Stimulated activated naive CD4-positive, alpha-beta T cell (primary cell): ENCODE results near the gene APOBEC3F.
"Not testable (repeated sequence)": the region's sequence is repeated elsewhere in the genome, so short reads cannot be mapped to it uniquely, and the experiment has no call there.

ENCODE experiments used
- DNase-seq, 6 experiments: peaks; one replicate each; lab custom pipeline; 2025; lab: John Stamatoyannopoulos, UW

Gene APOBEC3F

DNA sequence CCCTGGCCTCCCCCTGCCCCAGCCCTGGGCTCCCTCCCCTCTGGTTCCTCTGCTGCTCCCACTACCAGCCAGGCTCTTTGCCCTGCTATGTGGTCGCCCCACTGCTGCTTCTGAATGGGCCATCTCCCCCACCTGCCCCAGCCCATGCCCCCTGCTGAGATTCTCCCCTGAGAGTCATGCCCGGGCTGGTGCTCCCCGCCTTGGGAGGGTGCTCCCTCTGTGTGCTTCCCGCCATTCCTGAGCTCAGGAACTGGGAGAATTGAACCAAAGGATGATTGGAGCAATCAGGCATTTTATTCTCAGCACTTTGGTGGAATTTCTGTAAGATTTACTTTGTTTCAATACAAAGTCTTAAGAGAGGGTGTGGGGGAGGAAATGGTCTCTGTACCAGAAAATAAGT lies 12.9 kb upstream of the APOBEC3F start:
- DNase-seq, result no peak

DNA sequence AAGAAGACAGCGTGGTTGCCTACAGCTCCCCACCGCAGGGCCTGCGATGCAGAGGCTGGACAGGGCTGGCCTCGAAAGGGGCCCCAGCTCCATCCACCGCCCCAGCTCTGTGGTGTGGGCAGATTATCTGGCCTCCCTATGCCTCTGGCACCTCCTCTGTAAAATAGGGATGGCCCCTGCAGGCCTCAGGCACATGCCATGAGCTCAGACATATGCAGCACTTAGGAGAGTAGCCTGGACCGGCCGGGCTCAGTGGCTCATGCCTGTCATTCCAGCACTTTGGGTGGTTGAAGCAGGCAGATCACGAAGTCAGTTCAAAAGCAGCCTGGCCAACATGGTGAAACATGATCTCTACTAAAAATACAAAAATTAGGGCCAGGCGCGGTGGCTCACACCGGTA lies 12.4 kb upstream of the APOBEC3F start:
- DNase-seq, result no peak

DNA sequence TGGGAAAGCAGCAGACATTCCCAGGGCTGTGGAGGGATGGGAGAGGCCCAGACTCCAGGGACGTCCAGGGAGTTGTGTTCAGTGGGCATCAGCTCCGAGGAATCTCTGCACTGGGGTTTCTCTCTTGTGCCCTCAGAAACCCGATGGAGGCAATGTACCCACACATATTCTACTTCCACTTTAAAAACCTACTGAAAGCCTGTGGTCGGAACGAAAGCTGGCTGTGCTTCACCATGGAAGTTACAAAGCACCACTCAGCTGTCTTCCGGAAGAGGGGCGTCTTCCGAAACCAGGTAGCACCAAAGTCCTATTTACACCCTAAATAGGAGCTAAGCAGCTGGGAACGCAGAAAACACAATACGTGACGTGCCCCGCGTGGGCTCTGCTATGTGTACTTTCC lies 11.4 kb upstream of the APOBEC3F start:
- DNase-seq, result no peak

DNA sequence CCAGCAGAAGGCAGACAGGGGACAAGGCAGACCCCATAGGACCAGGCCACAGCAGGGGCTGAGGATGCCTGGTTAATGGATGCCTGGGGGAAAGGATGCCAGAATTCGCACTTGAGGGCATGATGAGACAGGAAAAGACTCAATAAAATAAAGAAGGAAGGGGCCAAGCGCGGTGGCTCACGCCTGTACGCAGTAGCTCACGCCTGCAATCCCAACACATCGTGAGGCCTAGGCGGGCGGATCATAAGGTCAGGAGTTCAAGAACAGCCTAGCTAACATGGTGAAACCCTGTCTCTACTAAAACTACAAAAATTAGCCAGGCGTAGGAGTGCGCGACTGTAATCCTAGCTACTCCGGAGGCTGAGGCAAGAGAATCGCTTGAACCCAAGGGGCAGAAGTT lies 10.0 kb upstream of the APOBEC3F start:
- DNase-seq, result no peak

DNA sequence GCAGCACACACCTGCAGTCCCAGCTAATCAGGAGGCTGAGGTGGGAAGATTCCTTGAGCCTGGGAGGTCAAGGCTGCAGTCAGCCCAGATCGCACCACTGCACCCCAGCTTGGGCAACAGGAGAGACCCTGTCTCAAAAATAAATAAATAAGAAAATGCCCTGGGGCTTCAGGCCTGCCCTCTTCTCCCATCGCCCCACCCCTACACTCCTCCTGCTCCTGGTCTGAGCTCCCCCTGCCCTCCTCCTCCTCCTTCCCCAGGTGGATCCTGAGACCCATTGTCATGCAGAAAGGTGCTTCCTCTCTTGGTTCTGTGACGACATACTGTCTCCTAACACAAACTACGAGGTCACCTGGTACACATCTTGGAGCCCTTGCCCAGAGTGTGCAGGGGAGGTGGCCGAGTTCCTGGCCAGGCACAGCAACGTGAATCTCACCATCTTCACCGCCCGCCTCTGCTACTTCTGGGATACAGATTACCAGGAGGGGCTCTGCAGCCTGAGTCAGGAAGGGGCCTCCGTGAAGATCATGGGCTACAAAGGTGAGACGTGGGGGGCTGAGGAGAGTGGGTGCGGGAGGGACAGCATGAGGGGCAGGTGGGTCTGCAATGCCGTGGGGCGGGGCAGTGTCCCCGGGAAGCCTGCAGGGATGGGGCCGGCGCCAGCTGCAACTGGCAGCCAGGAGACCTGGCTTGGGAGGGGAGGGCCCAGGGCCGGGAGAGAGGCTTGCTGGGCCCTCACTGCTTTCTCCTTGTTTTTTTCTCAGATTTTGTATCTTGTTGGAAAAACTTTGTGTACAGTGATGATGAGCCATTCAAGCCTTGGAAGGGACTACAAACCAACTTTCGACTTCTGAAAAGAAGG lies 9.0 kb upstream of the APOBEC3F start:
- DNase-seq, result not testable (repeated sequence)

DNA sequence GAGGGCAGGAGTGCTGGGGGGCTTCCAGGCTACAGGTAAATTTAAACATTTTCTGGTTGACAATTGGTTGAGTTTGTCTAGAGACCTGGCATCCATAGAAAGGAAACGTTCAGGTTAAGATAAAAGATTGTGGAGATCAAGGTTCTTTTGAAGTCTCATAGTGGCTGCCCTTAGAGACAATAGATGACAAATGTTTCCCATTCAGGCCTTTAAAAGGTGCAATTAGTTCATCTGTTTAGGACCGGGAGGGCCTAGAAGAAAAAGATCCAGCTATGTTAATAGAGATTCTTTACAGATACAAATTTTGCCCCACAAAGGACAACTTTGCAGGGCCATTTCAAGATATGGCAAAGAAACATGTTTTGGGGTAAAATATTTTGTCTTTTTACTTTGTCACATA lies 3.6 kb upstream of the APOBEC3F start:
- peak in 1 of 6 experiments; percentile 14 for DNase-seq

DNA sequence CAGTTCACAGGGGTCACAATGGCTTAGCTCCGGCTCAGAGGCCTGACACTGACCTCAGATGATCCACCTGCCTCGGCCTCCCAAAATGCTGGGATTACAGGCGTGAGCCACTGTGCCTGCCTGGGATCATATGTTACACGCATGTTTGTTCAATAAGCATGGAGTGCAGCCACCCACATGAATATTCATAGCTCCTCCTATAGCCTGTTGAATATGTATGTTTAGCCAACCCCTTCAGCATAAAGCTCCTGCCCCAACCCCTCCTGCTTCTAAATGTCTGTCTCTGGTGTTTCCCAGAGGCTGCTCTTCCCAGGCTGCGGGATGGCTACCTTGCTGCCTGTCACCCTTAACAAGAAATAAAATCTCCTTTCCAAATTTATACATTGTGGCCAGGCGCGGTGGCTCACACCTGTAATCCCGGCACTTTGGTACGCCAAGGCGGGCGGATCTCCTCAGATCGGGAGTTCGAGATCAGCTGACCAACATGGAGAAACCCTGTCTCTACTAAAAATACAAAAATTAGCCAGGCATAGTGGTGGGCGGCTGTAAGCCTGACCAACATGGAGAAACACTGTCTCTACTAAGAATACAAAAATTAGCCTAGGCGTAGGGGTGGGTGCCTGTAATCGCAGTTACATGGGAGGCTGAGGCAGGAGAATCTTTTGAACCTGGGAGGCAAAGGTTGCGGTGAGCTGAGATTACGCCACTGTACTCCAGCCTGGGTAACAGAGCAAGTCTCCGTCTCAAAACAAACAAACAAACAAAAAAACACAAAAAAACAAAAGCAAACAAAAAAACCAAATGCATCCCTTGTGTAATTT lies 1.1 kb upstream of the APOBEC3F start:
- DNase-seq, result no peak

DNA sequence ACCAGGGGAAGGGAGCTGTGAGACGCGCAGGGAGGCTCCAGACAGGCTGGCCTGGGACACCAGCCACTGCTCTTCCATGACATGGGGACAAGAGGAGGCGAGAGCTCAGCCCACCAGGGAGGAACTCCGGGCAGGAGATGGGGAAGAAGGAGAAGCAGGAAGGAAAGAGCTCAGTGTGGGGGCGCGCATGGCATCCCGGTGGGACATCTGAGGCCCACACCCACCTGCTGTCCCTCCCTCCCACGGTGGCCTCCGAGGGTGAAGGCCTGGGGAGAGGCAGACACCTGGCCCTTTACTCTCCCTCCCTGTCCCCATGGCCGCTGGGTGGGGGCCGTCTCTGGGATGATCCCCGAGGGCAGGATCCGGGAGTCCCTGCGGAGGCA lies 518 bp upstream of the APOBEC3F start:
- not testable (repeated sequence) for DNase-seq

DNA sequence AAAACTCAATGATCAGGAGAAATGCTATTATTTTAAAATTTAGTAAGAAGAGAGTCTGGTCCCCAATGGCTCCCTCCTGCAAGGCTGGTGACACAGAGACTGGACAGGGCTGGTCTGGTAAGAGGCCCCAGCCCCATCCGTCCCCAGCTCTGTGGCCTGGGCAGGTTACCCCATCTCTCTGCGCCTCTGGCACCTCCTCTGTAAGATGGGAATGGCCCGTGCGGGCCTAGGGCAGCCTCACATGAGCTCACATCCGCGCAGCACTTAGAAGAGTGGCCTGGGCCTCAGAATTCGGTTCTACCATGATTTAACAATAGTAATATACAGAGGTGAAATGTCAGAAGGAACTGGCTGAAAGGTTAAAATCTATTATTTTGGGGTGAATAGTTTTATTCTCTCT lies 1.2 kb downstream of the APOBEC3F start:
- no peak for DNase-seq

DNA sequence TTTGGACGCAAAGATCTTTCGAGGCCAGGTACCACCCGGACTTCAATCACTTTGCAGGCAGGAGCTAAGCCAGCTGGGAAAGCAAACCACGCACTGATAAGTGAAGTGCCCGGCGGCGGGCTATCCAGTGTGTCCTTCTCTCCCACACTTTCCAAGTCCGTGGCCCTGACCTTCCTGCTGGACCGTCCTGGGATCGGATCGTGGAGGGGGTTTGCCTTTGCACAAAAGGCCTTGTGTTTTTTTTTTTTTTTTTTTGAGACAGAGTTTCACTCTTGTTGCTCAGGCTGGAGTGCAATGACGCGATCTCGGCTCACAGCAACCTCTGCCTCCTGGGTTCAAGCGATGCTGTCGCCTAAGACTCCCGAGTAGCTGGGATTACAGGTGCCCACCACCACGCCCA lies 2.4 kb downstream of the APOBEC3F start:
- not testable (repeated sequence) for DNase-seq

DNA sequence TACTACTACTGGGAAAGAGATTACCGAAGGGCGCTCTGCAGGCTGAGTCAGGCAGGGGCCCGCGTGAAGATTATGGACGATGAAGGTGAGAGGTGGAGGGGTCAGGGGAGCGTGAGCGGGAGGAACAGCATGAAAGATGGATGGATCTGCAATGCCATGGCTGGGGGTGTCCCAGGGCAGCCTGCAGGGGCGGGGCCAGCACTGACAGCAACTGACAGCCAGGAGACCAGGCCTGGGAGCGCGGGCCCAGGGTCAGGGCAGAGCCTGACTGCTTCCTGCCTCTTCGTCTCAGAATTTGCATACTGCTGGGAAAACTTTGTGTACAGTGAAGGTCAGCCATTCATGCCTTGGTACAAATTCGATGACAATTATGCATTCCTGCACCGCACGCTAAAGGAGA lies 4.5 kb downstream of the APOBEC3F start:
- DNase-seq, result not testable (repeated sequence)

DNA sequence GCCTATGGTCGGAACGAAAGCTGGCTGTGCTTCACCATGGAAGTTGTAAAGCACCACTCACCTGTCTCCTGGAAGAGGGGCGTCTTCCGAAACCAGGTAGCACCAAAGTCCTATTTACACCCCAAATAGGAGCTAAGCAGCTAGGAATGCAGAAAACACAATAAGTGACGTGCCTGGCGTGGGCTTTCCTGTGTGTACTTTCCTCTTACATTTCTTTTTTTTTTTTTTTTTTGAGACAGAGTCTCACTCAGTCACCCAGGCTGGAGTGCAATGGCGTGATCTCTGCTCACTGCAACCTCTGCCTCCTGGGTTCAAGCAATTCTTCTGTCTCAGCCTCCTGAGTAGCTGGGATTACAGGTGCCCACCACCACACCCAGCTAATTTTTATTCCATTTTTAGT lies 8.8 kb downstream of the APOBEC3F start:
- not testable (repeated sequence) for DNase-seq

DNA sequence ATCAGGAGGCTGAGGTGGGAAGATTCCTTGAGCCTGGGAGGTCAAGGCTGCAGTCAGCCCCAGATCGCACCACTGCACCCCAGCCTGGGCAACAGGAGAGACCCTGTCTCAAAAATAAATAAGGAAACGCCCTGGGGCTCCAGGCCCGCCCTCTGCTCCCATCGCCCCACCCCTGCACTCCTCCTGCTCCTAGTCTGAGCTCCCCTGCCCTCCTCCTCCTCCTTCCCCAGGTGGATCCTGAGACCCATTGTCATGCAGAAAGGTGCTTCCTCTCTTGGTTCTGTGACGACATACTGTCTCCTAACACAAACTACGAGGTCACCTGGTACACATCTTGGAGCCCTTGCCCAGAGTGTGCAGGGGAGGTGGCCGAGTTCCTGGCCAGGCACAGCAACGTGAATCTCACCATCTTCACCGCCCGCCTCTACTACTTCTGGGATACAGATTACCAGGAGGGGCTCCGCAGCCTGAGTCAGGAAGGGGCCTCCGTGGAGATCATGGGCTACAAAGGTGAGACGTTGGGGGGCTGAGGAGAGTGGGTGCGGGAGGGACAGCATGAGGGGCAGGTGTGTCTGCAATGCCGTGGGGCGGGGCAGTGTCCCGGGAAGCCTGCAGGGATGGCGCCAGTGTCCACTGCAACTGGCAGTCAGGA lies 11.3 kb downstream of the APOBEC3F start:
- not testable (repeated sequence) for DNase-seq

DNA sequence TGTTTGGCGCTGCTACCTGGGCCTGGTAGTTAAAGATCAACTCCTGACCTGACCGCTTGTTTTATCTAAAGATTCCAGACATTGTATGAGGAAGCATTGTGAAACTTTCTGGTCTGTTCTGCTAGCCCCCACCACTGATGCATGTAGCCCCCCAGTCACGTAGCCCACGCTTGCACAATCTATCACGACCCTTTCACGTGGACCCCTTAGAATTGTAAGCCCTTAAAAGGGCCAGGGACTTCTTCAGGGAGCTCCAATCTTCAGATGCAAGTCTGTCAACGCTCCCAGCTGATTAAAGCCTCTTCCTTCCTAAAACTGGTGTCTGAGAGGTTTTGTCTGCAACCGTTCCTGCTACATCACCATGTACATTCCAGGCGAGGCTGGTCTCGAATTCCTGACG lies 15.0 kb downstream of the APOBEC3F start:
- DNase-seq, result no peak

DNA sequence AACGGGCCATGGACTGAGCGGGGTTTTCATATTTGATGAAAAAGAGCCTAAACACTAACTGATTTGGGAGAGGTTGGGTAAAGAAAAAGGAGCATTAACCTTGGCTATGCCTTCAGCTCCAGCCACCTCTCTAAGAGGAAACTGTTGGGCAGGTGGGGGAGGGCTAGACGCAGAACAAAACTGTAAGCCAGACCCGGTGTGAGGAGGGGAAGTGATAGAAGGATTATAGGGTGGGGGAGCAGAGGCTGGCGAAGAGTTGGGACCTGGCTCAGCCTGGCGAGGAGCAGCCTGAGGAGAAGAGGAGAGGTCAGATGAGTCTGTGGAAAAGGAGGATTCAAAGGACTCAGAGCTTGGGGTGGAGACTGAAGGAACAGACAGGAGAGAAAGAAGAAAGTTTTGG lies 20.6 kb downstream of the APOBEC3F start:
- not testable (repeated sequence) for DNase-seq

DNA sequence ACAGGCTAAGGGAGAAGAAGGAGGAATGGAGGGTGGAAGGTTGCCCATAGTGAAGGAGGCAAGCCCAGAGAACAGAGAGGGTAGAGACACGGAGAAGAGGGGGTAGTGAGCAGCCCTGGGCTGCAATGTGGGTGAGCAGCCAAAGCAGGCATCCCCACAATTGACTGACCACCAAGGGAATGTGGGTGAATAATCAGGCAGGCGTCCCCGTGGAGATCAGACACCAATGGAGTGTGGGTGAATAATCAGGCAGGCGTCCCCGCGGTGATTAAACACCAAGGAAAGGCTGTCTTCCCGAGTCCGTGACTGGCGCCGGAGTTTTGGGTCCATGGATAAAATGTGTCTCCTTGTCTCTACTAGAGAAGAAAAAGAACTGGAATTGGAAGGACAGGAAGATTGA lies 21.3 kb downstream of the APOBEC3F start:
- not testable (repeated sequence) for DNase-seq

DNA sequence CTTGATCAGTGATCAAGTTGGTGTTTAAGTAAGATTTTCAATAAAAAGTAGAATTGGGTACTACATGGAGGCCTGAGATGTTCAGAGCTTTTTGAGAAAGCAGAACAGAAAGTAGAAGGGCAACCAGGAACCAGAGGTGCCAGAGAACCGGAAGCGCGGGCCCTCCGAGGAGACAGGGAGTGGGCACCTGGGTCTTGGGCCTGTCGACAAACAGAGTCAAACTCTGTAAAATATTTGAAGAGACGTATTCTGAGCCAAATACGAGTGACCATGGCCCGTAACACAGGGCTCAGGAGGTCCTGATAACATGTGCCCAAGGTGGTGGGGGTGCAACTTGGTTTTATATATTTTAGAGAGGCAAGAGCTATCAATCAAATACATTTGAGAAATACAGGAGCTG lies 23.2 kb downstream of the APOBEC3F start:
- DNase-seq, result not testable (repeated sequence)

DNA sequence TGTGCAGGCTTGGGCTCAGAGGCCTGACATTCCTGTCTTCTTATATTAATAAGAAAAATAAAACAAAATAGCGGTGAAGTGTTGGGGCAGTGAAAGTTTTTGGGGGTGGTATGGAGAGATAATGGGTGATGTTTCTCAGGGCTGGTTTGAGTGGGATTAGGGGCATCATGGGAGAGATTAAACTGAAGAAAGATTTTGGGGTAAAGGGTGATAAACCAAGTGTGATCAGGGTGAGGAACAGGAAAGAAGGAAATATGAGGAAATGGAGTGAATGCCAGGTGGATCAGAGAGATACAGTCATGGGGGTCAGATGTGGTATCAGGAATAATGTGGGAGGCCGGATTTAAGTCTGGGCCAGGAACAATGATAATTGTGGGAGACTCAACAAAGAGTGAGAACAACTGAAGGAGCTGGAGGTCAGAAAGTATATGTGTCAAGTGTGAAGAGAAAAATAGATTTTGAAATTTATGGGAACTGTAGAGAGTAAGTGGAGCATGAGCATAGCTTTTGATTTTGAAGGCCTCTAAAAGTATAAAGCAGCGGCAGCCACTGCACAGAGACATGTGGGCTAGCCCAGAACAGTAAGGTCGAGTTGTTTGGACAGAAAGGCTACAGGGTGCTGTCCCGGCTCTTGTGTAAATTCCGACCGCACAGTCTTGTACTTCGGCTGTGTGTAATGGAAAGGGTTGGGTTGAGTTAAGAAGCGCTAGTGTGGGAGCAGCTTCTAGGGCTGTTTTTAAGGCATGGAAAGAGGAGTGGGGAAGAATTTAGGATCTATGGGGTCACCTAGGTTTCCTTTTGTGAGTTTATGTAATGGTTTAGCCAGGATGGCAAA lies 26.0 kb downstream of the APOBEC3F start:
- not testable (repeated sequence) for DNase-seq

DNA sequence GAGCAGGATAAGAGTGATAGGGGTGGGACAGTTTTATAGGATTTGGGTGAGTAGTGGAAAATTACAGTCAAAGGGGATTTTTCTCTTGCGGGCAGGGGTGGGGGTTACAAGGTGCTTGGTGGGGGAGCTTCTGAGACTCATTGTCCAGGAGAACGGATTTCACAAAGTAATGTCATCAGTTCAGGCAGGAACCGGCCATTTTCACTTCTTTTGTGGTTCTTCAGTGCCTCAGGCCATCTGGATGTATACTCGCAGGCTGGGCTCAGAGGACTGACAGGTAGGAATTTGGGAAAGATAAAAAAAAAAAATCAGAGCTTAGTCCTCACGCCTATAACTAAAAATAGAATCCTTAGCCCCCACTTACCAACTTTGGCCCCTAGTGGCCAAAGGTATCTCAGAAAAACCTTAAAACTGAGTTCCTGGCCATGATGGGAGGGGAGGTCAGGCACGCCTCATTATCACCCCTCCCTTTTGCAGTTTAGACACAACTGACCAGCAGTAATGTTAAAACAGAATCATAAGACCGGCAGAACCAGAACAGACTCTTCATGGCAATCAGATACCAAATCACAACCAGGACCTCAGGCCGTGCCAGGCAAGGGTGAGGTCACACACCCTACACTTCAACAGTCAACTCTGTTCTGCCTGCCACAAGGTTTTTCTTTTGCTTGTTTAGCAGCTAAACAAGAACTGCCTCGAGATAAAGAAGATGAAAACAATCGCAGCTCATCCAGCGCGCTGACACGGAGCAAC lies 27.5 kb downstream of the APOBEC3F start:
- DNase-seq, result no peak

DNA sequence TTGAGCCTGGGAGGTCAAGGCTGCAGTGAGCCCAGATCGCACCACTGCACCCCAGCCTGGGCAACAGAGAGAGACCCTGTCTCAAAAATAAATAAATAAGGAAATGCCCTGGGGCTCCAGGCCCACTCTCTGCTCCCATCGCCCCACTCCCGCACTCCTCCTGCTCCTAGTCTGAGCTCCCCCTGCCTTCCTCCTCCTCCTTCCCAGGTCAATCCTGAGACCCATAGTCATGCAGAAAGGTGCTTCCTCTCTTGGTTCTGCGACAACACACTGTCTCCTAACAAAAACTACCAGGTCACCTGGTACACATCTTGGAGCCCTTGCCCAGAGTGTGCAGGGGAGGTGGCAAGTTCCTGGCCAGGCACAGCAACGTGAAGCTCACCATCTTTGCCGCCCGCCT lies 29.5 kb downstream of the APOBEC3F start:
- DNase-seq, result no peak

DNA sequence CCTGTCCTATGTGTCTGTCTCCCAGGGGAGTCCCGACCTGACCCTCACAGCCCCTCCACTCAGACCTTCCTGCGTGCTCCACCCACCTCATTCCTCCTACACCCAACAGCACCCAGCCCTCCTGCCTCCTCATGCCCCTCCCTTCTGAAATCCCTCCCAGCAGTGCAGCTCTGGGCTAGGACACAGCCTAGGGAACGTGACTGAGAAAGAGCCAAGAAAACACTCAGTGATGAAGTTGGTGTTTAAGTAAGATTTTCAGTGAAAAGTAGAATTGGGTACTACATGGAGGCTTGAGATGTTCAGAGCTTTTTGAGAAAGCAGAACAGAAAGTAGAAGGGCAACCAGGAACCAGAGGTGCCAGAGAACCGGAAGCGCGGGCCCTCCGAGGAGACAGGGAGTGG lies 31.9 kb downstream of the APOBEC3F start:
- DNase-seq, result not testable (repeated sequence)
